GM12801 (cell line): ENCODE data around the gene CPXM1.

ENCODE experiments used
- TF ChIP-seq, protein P1 (sequence below): IDR thresholded peaks from one replicate; pipeline ENCODE4 v1.5.1; 2011; ENCODE audit warnings: control low read depth; ENCODE audit not compliant: insufficient read length; ENCODE audit errors: extremely low read depth

Gene CPXM1

DNA sequence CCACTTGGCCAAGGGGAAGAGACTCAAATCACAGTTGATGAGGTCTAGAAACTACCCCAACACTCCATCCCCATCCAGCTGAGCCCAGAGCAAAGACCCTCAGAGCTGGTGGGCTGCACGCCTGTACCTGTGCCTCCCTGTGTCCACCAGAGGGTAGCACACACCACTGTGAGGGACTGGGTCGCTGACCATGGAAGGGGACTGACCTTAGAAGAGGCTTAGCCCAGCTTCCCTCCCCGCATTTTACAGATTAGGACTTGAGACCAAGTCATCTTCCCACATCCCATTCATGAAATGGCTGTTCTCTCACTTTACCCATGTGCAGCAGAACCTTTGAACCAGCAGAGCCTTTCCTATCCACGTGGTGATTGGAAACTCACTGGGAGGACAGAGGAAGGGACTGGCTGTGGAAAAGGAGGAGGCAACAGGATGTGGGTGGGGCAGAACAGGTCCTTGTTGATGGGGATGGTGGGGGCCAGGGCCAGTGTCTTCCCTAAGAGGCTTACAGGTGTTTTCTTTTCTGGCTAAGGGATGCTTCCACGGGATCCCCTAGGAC lies 44.3 kb downstream of the CPXM1 start:
- TF ChIP-seq, protein P1, sequence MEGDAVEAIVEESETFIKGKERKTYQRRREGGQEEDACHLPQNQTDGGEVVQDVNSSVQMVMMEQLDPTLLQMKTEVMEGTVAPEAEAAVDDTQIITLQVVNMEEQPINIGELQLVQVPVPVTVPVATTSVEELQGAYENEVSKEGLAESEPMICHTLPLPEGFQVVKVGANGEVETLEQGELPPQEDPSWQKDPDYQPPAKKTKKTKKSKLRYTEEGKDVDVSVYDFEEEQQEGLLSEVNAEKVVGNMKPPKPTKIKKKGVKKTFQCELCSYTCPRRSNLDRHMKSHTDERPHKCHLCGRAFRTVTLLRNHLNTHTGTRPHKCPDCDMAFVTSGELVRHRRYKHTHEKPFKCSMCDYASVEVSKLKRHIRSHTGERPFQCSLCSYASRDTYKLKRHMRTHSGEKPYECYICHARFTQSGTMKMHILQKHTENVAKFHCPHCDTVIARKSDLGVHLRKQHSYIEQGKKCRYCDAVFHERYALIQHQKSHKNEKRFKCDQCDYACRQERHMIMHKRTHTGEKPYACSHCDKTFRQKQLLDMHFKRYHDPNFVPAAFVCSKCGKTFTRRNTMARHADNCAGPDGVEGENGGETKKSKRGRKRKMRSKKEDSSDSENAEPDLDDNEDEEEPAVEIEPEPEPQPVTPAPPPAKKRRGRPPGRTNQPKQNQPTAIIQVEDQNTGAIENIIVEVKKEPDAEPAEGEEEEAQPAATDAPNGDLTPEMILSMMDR, result no peak

DNA sequence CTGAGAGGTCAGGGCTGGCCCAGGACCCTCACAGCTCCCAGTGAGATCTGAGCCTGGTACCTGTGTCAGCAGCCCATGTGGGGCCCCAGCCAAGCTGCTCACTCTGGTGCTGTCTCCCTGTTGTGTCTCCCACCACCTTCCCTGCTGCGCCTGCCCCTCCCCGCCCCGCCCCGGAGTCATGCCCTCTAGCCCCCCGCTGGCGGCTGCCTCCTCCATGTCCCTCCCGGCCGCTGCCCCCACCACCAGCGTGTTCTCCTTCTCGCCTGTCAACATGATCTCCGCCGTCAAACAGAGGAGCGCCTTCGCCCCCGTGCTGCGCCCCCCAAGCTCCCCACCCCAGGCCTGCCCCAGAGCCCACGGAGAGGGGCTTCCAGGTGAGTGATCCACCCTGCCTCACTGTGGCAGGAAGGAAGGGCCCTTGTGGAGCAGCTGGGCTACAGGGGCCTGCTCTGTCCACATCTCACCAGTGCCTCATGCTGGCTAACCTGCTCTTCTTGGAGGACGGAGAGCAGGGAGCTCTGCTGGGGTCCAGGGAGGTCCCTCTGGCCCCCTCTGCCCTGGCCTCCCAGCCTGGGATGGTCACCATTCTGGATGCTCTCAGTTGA lies 44.9 kb downstream of the CPXM1 start:
- TF ChIP-seq, protein P1, result no peak

DNA sequence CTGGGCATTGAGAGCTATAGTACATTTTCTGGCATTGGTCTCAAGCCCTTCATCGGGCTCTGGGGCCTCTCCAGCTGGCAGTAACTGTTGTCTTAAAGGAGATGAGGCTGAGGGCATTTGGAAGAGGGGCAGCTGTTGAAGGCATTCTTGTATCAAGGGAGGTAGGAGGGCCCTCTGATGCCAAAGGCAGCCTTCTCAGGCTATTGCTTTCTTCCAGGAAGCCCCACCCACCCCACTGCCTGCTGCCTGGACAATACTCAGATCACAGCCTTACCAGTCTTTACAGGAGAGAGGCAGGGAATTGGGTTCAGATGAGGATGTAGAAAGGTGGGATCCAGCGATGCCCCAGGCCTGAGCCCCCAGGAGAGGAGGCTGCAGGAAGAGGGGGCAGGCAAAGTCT lies 46.0 kb downstream of the CPXM1 start:
- TF ChIP-seq, protein P1, result no peak

DNA sequence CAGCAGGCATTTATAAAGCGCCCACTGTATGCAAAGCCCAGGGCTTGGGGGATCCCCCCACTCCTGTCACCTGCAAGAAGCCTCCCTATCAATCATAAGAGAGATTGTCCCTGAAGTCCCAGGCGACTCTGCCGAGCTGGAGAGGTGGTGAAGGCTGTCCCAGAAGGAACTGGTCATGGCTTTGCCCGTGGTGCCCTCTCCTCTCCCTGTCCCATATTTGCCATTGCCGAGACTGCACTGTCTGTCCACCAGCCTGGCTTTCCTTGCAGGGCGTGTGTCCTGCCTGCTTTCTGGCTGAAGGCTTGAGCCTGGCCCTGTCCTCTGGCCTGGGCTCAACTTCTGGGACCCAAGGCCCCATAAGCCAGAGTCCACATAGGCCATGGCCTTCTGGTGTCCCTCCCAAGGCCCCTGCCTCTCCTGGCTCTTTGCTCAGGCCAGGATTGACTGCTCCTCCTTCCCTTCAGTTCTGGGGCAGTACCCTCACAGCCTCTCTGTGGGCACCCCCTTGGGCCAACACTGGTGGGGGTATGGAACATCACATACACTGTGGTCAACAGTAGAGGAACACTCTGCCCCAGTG lies 46.9 kb downstream of the CPXM1 start:
- TF ChIP-seq, protein P1, result no peak

DNA sequence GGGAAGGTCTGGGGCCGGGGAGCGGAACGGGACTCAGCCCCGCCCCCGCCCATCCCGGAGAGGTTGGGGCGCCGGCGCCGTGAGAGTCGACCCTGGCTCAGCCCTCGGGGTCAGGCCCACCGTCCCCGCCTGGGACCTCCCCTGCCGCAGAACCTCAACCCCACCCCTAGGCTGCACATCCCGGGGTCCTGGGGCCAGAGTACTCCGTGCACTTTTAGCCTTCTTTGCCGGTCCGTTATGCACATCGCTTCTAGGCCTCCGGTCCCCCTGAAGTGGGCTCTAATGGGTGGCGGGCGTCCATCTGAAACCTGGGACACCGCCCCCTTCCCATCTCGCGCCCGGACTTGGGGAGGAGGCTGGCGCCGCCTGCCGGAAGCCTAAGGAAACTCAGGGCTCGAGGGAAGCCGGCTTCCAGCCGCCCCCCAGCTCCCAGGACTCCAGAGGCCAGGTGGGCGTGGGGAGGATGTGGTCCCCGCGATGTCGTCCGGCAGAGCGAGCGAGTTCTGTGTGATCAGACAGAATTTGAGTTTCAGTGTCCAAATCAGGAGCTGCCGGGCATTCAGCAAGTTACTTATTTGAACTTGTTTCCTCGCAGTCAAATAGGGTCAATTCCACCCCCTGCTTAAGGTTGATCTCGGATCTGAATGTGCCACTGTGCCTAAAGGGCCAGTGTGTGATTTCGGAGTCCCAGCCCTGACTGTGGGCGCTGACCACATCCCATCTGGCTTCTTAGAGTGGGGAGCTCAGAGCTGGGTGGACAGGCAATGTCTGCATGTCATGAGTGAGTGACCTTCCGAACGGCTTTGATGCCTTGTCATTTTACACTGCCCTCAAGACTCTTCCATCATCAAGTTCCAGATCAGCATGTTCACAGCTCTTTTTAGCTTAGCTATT lies 47.6 kb downstream of the CPXM1 start:
- TF ChIP-seq, protein P1, result no peak

DNA sequence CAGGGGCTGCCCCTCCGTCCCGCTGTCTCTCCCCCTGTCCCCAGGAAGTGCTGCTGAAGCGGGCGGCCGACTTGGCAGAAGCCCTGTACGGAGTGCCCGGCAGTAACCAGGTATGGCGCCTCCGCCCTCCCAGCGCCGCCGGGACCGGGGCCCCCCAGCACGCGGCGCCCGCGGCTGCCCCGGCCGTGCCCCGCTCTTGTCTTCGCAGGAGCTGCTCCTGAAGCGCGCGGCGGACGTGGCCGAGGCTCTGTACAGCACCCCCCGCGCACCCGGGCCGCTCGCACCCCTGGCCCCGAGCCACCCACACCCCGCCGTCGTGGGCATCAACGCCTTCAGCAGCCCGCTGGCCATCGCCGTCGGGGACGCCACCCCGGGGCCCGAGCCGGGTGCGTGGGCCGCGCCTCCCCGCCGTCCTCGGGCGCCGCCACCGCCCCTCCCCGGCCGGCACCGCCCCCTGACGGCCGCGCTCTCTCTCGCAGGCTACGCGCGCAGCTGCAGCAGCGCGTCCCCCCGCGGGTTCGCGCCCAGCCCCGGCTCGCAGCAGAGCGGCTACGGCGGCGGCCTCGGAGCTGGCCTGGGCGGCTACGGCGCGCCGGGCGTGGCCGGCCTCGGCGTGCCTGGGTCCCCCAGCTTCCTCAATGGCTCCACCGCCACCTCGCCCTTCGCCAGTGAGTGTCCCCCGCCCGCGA lies 48.4 kb downstream of the CPXM1 start:
- TF ChIP-seq, protein P1, result no peak
